MM.1S (cell line): ENCODE results near the gene ETV5.

ENCODE experiments used
- DNase-seq: peaks from one replicate; pipeline ENCODE4 v3.0.0-alpha.2; 2015
- H2AFZ ChIP-seq: fragments of 300-600 bp; sonication (generic); 2 replicates; pipeline ENCODE4 v1.6.0; 2016; ENCODE audit warnings: antibody characterized with exemption, low read length
- H3F3A ChIP-seq: fragments of 300-600 bp; sonication (generic); 2 replicates; pipeline ENCODE4 v1.6.1; 2016; ENCODE audit warnings: mild to moderate bottlenecking, antibody characterized with exemption, low read length, moderate library complexity, mixed read lengths; ENCODE audit not compliant: insufficient read depth
- H3K27ac ChIP-seq: fragments of 300-600 bp; sonication (generic); 2 replicates; pipeline ENCODE4 v1.5.1; 2016; ENCODE audit warnings: mild to moderate bottlenecking, low read length
- H3K27me3 ChIP-seq: fragments of 300-600 bp; sonication (generic); replicated peaks from 2 replicates; pipeline ENCODE4 v1.6.0; 2016; ENCODE audit warnings: low read length; ENCODE audit not compliant: insufficient read depth
- H3K36me3 ChIP-seq: fragments of 300-600 bp; sonication (generic); replicated peaks from 2 replicates; pipeline ENCODE4 v1.6.1; 2016; ENCODE audit warnings: mild to moderate bottlenecking, low read length, mixed read lengths; ENCODE audit not compliant: insufficient read depth
- H3K4me1 ChIP-seq: fragments of 300-600 bp; sonication (generic); 2 replicates; pipeline ENCODE4 v1.6.1; 2016; ENCODE audit warnings: low read length, mixed read lengths
- H3K4me2 ChIP-seq: fragments of 300-600 bp; sonication (generic); 2 replicates; pipeline ENCODE4 v1.6.0; 2016; ENCODE audit warnings: low read depth, low read length
- H3K4me3 ChIP-seq: fragments of 300-600 bp; sonication (generic); 2 replicates; pipeline ENCODE4 v1.5.1; 2016; ENCODE audit warnings: low read length, mixed read lengths
- H3K79me2 ChIP-seq: fragments of 300-600 bp; sonication (generic); 2 replicates; pipeline ENCODE4 v1.6.1; 2016; ENCODE audit warnings: mixed run types, low read length, mixed read lengths
- H3K9ac ChIP-seq: fragments of 300-600 bp; sonication (generic); 2 replicates; pipeline ENCODE4 v1.6.1; 2016; ENCODE audit warnings: low read length, mixed read lengths
- H3K9me2 ChIP-seq: fragments of 300-600 bp; sonication (generic); replicated peaks from 2 replicates; pipeline ENCODE4 v1.6.1; 2016; ENCODE audit warnings: mild to moderate bottlenecking, low read length, mixed read lengths; ENCODE audit not compliant: insufficient read depth
- H3K9me3 ChIP-seq: fragments of 300-600 bp; sonication (generic); replicated peaks from 2 replicates; pipeline ENCODE4 v1.6.1; 2016; ENCODE audit warnings: mild to moderate bottlenecking, low read length, mixed read lengths; ENCODE audit not compliant: insufficient read depth
- H4K20me1 ChIP-seq: fragments of 300-600 bp; sonication (generic); 2 replicates; pipeline ENCODE4 v1.6.1; 2016; ENCODE audit warnings: mild to moderate bottlenecking, low read length, moderate library complexity, mixed read lengths; ENCODE audit not compliant: insufficient read depth
- EZH2 ChIP-seq: fragments of 300-600 bp; sonication (generic); optimal IDR thresholded peaks from 2 replicates; pipeline ENCODE3; 2017; ENCODE audit warnings: low read depth, mild to moderate bottlenecking, antibody characterized with exemption, low read length, mixed read lengths
- EZH2phosphoT487 ChIP-seq: fragments of 300-600 bp; sonication (generic); IDR thresholded peaks from 2 replicates; pipeline ENCODE4 v1.6.1; 2018; ENCODE audit warnings: antibody characterized with exemption, low read length
- TF ChIP-seq, protein P1 (sequence below): fragments of 300-600 bp; sonication (generic); IDR thresholded peaks from 2 replicates; pipeline ENCODE4 v1.5.1; 2016; ENCODE audit warnings: antibody characterized with exemption, low read length, mixed read lengths

ETV5 gene

GRCh38 chr3:186105543-186105942 lies 3.3 kb downstream of the ETV5 start:
- Histone ChIP-seq H3K4me3 (no peak overlapping the region), H3K27ac (no peak overlapping the region)

GRCh38 chr3:186102687-186103086 lies 6.2 kb downstream of the ETV5 start:
- H3K4me3 ChIP-seq = no peak overlapping the region
- no peak overlapping the region for H2AFZ ChIP-seq
- H3K9ac ChIP-seq = no peak overlapping the region
- TF ChIP-seq EZH2phosphoT487 = no peak
- TF ChIP-seq EZH2 = no peak
- TF ChIP-seq, protein P1, sequence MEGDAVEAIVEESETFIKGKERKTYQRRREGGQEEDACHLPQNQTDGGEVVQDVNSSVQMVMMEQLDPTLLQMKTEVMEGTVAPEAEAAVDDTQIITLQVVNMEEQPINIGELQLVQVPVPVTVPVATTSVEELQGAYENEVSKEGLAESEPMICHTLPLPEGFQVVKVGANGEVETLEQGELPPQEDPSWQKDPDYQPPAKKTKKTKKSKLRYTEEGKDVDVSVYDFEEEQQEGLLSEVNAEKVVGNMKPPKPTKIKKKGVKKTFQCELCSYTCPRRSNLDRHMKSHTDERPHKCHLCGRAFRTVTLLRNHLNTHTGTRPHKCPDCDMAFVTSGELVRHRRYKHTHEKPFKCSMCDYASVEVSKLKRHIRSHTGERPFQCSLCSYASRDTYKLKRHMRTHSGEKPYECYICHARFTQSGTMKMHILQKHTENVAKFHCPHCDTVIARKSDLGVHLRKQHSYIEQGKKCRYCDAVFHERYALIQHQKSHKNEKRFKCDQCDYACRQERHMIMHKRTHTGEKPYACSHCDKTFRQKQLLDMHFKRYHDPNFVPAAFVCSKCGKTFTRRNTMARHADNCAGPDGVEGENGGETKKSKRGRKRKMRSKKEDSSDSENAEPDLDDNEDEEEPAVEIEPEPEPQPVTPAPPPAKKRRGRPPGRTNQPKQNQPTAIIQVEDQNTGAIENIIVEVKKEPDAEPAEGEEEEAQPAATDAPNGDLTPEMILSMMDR = no peak
- H4K20me1 ChIP-seq = no peaks in the 10 kb centered on the region
- H3K9me3 ChIP-seq = no peaks in the 10 kb centered on the region
- peaks cover 10% of the 10 kb centered on the region for H3K27me3 ChIP-seq
- H3K36me3 ChIP-seq = no peaks in the 10 kb centered on the region
- no peak for DNase-seq
- H3K27ac ChIP-seq = no peak overlapping the region
- peaks cover 6% of the 10 kb centered on the region for H3F3A ChIP-seq
- H3K4me1 ChIP-seq = 0 out of 2 replicates have a peak, but pooled peaks cover 7% of the 10 kb centered on the region
- no peaks in the 10 kb centered on the region for H3K9me2 ChIP-seq
- H3K4me2 ChIP-seq = no peak overlapping the region
- H3K79me2 ChIP-seq = peaks cover 5% of the 10 kb centered on the region; the same call in 1 of the 2 replicates

More at GRCh38 chr3:186105543-186105942, 3.3 kb downstream of the ETV5 start:
- DNase-seq = no peak
- Histone ChIP-seq H3K9me2 (no peaks in the 10 kb centered on the region), H3K79me2 (peaks cover 5% of the 10 kb centered on the region; the same call in 1 of the 2 replicates), H4K20me1 (no peaks in the 10 kb centered on the region), H2AFZ (no peak overlapping the region), H3K36me3 (no peaks in the 10 kb centered on the region), H3K4me2 (no peak overlapping the region), H3K4me1 (peaks cover 11% of the 10 kb centered on the region; the same call in 1 of the 2 replicates), H3K9ac (no peak overlapping the region), H3K27me3 (peaks cover 12% of the 10 kb centered on the region), H3F3A (peaks cover 22% of the 10 kb centered on the region), H3K9me3 (no peaks in the 10 kb centered on the region)
- TF ChIP-seq, protein P1 = no peak
- TF ChIP-seq EZH2phosphoT487 (no peak), EZH2 (no peak)

GRCh38 chr3:186100398-186100797 lies 8.5 kb downstream of the ETV5 start:
- no peak for DNase-seq
- H3F3A ChIP-seq = peaks cover 6% of the 10 kb centered on the region; the same call in 1 of the 2 replicates
- H3K4me3 ChIP-seq = no peak overlapping the region
- TF ChIP-seq EZH2 (no peak), EZH2phosphoT487 (no peak)
- TF ChIP-seq, protein P1 = no peak
- no peaks in the 10 kb centered on the region for H3K9me2 ChIP-seq
- no peaks in the 10 kb centered on the region for H3K27me3 ChIP-seq
- H2AFZ ChIP-seq = no peak overlapping the region
- H3K79me2 ChIP-seq = no peaks in the 10 kb centered on the region
- peaks cover 13% of the 10 kb centered on the region for H3K4me1 ChIP-seq
- no peak overlapping the region for H3K27ac ChIP-seq
- no peak overlapping the region for H3K4me2 ChIP-seq
- no peaks in the 10 kb centered on the region for H3K9me3 ChIP-seq
- H3K9ac ChIP-seq = no peak overlapping the region
- H3K36me3 ChIP-seq = no peaks in the 10 kb centered on the region
- no peaks in the 10 kb centered on the region for H4K20me1 ChIP-seq
